Left hindlimb (tissue), 1 donor: ENCODE data around the gene EPAS1.

ENCODE experiments used
- DNase-seq: peaks from one replicate; pipeline ENCODE4 v3.0.0-alpha.2; 2018

The EPAS1 gene

DNA sequence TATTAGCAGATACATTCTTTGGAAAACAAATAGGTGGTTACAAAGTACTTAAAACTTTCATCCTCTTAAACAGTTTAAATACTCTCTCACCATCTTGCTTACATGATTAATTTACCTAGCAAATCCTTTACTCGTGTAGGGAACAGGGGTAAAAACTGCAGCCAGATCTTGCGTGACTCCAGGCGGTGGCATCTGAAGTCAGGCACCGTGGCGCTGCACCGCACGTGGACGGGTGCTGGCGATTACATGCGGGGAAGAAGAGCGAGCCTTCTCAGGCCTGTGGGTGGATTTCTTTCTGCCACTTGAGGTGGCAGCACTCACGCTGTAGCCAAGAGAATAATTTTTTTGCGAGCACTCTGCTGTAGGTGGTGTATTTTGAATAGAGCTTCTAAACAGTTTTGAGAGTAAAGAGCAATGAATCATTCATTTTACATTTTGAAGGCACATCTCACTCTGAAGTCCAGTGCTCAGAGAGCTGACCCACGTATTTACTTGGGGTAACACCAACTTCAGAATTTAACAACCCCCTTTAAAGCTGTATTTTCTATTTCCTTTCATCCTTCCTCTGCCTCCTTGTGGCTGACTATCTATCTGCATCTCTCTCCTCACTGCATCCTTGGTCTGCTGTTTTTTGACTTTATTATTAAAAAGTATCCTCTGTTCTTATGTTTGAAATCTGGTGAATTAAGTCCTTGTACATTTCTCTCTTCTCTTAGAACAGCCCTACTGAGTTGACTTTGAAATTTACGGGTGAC, 68.9 kb downstream of the EPAS1 start:
- no peak for DNase-seq

DNA sequence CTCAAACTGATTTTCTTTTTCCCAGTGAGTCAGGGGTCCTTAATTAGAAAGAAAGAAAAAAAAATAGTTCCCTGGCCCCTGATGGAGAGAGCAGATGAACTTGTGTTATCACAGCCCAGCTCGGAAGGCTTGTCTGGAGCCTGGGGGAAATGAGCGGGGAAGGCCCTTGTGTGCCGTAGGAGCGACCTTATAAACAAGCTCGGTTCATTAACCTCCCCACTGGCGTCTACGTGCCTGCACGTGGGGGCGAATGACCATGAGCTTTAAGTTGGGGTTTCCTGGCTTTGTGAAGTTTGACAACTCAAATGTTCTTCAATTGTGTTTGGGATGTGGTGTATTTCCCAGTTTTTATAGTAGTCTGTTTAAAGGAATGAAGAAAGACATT, 69.5 kb downstream of the EPAS1 start:
- DNase-seq = no peak

DNA sequence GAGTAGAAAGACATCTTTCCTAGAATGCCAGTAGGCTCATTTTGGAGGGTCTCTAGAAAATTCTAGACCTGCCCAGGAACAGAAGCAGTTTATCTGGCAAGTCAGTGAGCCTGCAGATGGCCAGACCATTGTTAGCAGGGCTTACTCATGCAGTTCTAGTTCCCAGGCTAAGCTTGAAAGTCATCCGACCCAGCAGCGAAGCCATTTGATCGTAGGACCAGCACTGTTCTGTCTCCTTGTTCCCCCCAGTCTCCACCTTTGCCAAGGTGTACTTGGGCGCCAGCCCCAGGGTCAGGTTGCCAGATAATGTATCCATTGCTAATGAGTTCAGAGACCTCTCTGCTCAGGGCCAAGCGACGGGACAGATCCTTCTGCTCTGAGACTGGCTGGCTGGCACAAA, 70.1 kb downstream of the EPAS1 start:
- DNase-seq = no peak

DNA sequence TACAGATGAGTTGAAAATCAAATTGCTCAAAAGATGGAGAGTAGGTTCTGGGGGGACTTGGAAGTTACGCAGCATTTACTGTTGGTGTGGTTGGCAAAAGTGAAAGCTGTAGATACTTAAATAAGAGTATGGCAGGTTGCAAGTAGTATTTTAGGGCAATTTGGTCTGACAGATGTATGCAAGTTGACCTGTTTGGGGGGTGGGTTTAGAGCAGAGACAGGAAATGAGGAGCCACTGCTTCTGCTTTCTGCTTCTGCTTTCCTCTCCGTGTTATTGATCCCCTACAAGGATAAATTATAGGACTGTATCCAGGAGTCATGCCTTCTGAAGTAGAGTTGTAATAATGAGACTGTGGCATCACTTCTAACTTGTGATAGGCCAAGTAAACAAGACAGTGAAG, 71.2 kb downstream of the EPAS1 start:
- DNase-seq = no peak

DNA sequence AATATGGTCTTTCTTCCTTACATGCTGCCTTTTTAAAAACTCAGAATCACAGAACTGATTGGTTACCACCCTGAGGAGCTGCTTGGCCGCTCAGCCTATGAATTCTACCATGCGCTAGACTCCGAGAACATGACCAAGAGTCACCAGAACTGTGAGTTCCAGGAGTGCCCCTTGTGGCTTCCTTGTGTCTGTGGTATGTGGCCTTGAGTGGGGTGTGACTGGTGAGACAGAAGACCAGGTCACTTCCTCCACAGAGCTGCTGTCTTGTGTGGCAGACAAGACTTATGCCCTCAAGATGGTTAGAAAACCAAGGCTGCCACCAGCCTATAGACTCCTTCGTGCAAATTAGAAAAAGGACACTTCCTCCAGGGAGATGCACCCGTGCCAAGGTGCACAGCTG, 72.6 kb downstream of the EPAS1 start:
- DNase-seq = no peak

DNA sequence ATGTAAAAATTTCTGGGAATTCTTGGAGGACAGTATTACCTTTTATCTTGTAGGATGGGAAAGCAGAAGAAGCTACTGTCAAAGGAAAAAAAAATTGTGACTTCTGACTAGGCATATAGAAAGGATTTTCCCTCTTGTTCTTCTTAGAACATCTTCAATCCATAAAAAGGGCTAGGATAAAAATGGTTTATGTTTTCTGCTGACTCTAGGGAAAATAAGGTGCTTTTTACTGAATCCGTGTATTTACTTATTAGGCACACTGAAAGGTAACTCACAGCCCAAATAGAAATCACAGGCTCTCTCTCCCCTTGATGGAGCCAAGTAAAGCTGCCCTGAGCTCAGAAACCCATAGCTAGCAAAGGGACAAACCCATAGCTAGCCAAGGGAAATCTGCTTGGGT, 74.6 kb downstream of the EPAS1 start:
- DNase-seq = no peak

DNA sequence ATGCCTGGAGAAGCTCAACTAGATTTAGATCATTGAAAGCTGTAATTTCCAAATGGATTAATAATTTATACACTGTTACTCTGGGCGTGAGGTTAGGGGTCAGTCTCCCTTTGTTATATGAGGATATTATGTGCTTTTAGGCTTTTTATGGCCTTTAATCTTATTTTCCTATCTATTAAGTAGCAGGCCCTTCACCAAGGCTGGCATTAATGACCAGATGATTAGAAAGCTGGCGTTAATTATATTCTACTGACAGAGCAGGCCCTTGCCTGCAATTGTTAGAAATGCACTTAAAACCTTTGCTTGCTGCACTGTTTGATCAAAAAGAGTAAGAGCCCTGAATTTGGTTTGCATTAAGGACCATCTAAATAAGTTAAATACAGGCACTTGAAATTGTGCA, 75.3 kb downstream of the EPAS1 start:
- DNase-seq = no peak

DNA sequence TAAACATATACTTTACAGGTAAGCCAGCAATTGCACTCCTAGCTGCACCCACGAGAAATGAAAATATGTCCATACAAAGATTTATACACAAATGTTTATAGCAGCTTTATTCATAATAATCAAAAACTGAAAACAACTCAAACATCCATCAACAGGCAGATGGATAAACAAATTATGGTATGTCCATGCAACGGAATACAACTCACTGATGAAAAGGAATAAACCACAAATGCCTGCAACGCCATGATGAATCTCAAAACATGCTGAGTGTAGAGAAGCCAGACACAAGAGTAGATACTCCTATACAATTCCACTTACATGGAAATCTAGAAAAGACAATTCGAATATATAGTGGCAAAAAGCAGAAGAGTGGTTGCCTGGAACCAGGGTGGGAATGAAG, 76.0 kb downstream of the EPAS1 start:
- DNase-seq = no peak

DNA sequence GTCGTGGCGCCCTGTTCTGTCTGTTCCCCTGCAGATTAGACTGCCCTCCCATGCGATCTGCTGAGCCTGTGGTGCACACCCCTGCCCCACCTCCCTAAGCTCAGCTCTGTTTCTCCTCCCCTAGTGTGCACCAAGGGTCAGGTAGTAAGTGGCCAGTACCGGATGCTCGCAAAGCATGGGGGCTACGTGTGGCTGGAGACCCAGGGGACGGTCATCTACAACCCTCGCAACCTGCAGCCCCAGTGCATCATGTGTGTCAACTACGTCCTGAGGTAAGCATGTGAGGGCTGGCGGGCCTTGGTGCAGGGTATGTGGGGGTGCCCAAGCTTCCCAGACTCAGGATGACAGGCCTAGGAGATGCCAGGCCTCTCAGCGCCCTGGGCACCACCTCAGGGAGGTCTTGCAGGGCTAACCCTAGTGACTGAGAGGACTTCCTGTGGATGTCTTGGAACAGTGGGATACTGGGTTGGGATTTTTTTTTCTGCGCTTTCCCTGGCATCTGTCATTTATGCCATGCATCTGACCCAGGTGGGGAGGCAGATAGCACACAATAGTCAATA, 78.4 kb downstream of the EPAS1 start:
- DNase-seq = no peak

DNA sequence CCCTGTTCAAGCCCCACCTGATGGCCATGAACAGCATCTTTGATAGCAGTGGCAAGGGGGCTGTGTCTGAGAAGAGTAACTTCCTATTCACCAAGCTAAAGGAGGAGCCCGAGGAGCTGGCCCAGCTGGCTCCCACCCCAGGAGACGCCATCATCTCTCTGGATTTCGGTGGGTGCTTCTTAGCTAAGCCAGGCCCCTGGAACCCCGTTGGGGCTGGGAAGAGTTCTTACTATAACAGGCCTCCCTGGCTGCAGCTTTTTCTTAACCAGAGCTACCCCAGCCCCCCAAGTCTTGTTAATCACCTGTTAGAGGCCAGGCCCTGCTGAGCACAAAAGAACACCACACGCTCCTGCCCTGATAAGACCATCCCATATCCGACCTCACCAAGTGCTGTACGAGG, 79.4 kb downstream of the EPAS1 start:
- no peak for DNase-seq

DNA sequence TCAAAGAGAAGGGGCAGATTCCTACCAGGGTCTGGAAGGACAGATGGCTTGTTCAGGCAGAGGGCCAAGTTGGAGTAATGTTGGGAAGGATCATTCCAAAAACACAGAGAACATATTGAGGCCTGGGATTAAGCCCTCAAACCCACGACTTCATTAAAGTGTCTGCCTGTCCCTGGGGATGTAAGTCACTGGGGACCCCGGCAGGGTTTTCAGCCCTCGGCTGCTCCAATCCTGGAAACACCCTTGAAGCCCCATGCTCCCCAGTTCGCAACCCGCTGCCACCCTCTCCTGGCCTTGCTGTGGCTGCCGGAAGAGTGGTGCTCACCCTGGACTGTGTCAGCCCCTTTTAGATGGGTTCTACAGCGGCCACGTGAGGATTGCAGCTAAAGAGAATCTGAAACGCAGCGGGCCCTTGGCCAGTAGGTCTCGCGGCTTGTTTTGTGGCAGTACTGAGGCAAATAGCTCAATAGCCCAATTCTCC, 79.9 kb downstream of the EPAS1 start:
- no peak for DNase-seq

DNA sequence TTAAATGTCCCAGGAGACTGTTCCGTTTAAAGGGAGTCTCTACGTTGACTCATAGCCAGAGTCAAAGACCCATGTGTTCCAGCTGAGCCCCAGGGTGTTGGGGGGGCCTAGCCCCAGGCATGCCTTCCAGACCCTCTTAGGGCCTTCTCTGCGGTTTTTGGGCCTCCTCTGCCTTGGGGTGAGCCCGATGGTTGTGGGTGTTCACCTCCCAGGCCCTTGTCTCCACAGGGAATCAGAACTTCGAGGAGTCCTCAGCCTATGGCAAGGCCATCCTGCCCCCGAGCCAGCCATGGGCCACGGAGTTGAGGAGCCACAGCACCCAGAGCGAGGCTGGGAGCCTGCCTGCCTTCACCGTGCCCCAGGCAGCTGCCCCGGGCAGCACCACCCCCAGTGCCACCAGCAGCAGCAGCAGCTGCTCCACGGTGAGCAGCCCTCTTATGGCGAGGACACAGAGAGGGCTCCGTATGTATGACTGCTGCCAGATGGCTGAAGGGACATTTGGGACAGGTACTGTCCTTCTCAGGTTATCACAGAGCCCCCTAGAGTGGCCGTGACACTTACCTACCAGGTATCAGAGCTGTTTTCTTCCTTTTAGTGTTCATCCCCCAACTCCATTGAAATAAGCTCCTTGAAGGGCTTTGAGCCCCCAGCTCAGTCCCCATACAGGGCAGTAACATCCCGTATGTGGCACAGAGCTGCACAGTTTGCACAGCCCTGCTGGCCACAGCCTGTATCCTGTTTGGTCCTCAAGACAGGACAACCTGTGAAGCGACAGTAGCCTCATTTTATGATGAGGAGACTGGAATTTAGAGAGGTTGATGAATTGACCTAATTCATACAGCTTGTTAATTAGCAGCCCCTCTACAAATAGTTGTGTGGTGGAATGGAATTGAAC, 80.7 kb downstream of the EPAS1 start:
- no peak for DNase-seq

DNA sequence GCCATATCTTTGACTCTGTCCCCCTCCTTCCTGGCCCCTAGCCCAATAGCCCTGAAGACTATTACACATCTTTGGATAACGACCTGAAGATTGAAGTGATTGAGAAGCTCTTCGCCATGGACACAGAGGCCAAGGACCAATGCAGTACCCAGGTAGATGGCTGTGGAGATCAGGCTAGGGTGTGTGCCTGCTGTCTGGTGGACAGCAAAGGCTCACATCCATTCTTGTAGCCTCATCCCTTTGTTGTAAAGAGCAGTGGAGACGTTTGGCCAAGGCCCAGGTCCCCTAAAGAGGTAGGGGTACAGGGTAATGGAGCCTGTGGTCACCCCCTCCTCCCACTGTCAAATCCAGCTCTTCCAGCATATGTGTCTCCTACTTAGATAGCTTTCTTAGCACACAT, 81.4 kb downstream of the EPAS1 start:
- DNase-seq = no peak

DNA sequence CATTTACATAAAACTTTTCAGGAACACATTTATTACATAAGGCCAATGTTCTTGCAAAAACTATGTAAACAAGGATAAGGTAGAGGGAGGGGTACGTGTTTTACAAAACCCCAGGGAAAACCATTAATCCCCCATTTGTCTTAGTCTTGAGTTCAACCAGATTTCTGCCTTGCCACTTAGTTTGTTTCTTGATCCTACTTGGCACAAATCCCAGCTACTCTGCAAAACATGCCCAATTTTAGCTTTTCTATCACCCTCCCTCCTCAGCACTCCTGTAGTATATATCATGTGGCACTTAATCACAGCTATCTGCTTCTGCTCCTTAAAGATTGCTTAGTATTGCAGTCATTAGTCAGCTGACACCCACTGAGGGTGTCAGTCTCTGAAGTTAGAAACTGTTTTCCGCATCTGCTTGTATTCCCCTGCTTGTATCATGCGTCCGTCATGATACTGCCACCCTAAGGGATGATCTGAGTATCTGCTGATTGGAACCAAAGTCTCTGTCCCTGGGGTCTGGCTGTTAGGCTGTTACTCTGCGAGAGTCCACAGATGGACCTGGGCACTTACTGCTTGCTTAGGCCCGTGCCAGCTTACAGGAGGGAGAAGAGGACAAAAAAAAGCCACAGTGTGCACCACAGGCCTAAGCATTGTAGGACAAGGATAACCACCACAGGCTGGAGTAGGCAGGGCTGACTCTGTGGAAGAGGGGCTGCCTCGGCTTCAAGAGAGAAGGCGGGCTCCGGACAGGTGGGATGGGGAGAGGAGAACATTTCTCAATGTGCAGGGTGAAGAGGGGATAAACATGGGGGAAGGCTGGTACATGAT, 82.2 kb downstream of the EPAS1 start:
- no peak for DNase-seq

DNA sequence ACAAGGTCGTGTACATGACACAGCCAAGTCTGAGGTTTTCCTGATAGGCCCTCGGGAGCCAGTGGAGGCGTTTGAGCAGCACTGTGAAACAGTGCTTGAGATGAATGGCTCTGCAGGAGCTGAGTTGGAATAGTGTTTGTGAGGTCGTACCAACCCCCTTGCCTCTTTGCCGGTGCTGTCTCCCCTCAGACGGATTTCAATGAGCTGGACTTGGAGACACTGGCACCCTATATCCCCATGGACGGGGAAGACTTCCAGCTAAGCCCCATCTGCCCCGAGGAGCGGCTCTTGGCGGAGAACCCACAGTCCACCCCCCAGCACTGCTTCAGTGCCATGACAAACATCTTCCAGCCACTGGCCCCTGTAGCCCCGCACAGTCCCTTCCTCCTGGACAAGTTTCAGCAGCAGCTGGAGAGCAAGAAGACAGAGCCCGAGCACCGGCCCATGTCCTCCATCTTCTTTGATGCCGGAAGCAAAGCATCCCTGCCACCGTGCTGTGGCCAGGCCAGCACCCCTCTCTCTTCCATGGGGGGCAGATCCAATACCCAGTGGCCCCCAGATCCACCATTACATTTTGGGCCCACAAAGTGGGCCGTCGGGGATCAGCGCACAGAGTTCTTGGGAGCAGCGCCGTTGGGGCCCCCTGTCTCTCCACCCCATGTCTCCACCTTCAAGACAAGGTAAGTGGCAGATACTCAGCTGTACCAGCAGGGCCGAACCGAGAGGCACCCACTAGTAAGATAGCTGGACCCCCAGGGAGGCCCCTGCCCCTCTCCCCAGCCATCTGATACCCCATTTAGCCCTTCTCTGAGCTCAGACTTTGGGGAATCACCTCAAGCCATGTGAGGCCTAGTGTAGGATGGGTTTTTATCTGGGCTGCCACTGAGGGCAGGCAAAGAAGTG, 83.1 kb downstream of the EPAS1 start:
- DNase-seq = no peak

DNA sequence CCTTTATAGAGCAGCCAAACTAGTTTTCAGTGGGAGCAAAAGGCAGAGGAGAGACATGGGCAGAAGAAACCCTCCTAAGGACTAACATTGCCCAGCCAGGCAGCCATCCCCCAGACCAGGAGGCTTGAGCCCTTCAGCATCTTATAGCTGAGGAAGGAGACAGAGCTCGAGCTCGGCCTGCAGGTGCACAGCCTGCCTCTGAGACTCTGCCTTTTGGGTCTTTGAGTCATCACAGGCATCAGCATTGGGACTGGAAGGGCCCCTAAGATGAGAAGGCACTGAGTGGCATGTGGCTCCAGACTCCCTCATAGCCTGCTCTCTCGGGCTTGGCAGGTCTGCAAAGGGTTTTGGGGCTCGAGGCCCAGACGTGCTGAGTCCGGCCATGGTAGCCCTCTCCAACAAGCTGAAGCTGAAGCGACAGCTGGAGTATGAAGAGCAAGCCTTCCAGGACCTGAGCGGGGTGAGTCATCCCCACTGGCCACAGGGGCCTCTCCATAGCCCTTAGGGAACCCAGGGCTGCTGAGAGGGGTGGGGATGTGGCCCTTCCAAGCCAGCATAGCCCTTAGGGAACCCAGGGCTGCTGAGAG, 84.1 kb downstream of the EPAS1 start:
- no peak for DNase-seq

DNA sequence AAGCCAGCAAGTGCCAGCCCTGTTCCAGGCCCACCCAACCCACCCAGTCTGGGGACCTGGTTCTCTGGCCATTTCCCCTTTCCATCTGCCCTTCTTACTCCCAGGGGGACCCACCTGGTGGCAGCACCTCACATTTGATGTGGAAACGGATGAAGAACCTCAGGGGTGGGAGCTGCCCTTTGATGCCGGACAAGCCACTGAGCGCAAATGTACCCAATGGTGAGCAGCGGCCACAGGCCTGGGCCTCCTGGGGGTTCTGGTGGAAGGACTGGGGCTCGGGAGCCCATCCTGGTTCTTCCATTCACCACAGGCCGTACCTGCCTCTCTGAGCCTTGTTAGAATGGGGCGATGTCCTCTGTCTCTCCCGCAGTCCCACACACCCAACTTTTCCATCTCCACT, 84.7 kb downstream of the EPAS1 start:
- no peak for DNase-seq

DNA sequence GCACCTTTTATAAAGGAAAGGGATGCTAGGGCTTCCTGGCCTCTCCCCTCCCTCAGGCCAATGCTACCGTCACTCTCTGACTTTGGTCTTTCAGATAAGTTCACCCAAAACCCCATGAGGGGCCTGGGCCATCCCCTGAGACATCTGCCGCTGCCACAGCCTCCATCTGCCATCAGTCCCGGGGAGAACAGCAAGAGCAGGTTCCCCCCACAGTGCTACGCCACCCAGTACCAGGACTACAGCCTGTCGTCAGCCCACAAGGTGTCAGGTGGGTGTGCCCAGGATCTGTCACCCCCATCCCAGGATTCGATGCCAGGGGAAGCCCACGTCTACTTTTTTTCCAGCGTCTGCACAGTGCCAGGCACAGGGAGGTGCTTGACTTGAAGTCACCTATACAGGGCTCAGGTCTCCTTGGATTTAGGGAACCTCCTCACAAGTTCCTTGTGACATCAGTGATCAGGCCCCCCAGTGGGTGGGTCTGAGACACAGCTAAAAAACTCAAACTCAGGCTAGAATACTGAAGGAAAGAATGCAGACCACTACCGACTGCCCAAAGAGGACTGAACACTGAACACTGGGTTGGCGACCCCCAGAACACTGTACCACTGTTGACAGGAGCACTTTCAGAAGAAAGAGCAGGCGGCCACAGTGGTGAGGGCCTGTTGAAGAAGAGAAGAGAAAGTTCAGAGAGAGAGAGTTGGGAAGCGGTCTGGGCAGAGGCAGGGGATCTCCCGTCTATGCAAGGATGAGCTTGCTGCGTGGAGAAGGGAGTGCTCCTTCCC, 85.3 kb downstream of the EPAS1 start:
- DNase-seq = no peak

DNA sequence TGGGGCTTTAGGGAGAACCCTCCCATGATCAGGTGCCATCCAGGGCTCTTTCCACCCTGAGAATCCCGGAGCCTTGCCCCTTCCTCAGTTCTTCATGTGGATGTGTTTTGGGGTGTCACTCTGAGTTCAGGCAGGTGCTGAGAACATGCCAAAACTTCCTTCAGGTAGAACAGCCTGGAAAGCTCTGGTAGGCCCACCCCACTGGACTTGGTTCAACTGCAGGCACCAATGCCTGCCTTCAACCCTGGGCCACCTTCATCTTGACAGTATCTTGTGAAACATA, 85.8 kb downstream of the EPAS1 start:
- DNase-seq = no peak

DNA sequence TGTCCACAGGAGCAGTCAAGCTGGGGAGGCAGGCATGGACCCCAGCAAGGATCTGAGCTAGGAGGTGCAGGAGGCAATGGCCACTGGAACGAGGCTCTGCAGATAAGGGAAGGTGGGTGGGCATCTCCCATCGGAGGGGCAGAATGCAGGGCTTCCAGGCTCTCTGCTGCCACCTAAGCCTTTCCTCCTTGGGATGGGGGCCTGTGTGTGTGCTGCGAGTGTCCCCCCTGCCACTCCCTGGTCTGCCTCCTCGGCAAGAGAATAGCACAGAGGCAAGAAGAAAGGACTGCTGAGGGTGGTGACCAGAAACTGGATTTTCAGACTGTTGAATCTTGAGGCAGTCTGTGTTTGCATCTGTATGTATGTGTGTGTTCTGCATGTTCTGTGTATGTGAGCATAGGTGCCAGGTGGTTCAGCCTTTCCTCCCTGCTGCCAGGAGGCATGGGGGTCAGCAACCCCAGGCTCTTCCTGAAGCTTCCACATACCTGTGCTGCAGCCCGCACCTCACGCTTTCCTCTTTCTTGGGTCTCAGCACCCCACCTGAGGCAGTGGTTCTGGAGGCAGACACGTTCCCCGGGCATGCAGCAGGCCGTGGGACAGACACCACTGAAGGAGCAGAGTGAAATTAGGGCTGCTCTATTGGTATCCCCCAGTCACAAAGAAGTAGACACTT, 86.7 kb downstream of the EPAS1 start:
- no peak for DNase-seq
